Measurements from ENCODE around the gene C11orf16. TPM values are rescaled to one million over a fixed set of nuclear protein-coding genes. Genes with fewer than 3 reads are reported as not detected.

C11orf16 gene
- polyA plus RNA-seq, 1 of the 3 experiments (the other 2 are of a cell fraction): not detected

- no peak for TF ChIP-seq MAX (IDR thresholded peaks at IDR 0.05; ENCODE audit: low read depth)
- no peak for TF ChIP-seq USF1 (IDR thresholded peaks at IDR 0.05; ENCODE audit: borderline replicate concordance, low read depth)
- no peak for TF ChIP-seq NRF1 (IDR thresholded peaks at IDR 0.05; ENCODE audit: low read depth, low read length)
- no peak for TF ChIP-seq FOXM1 (IDR thresholded peaks at IDR 0.05; ENCODE audit: low read depth)
Measured at GRCh38 chr11:8956860-8957259, 24.1 kb upstream of the C11orf16 start (continued).

GRCh38 chr11:8948886-8949285, 16.1 kb upstream of the C11orf16 start:
- WGBS (ENCODE audit: low lambda C conversion rate): 91% methylated on average over 3 of the region's 3 CpGs
- ChIA-PET POLR2A (no interaction called here), CTCF (interaction anchor here (0.7 to 3.0 kb wide), 4 partner anchors 11 to 168 kb away, joined by 3 to 17 read pairs (median 3); no protein-coding TSS in a partner anchor)
- Histone ChIP-seq H4K20me1 (ENCODE audit: insufficient read depth) (no peaks in the 10 kb centered on the region), H3F3A (replicated peaks; ENCODE audit: insufficient read depth) (no peaks in the 10 kb centered on the region), H3K79me2 (ENCODE audit: insufficient read depth) (no peaks in the 10 kb centered on the region), H3K9ac (no peak overlapping the region), H3K4me3 (ENCODE audit: low read depth in 2 of 2, low read length in 1 of 2) (no peak overlapping the region), H3K9me3 (no peaks in the 10 kb centered on the region), H3K9me2 (no peaks in the 10 kb centered on the region), H3K27ac (ENCODE audit: low read depth in 2 of 2, low read length in 1 of 2) (no peak overlapping the region; a peak in 1 of 4 replicates), H3K27me3 (ENCODE audit: insufficient read depth) (no peaks in the 10 kb centered on the region), H2AFZ (ENCODE audit: low read depth) (no peak overlapping the region), H3K4me1 (ENCODE audit: control insufficient read depth in 1 of 2, insufficient read depth in 2 of 2, low read depth in 1 of 2, low read length in 1 of 2) (no peaks in the 10 kb centered on the region), H3K4me2 (no peak overlapping the region), H3K36me3 (replicated peaks in 1 of 2; ENCODE audit: control insufficient read depth in 1 of 2, insufficient read depth in 2 of 2, low read length in 1 of 2) (peaks cover 34 to 53% of the 10 kb centered on the region in 2 experiments)
- DNase-seq: no peak
- TF ChIP-seq GATA2 (CRISPR knock-in tag; IDR thresholded peaks at IDR 0.05): no peak
- no peak for TF ChIP-seq FOXM1 (IDR thresholded peaks at IDR 0.05; ENCODE audit: low read depth)
- no peak for TF ChIP-seq RXRA (IDR thresholded peaks at IDR 0.05; ENCODE audit: borderline replicate concordance, low read depth)
- TF ChIP-seq CTCF (IDR thresholded peaks at IDR 0.05): no peak
- TF ChIP-seq NRF1 (IDR thresholded peaks at IDR 0.05; ENCODE audit: low read depth, low read length): no peak
- TF ChIP-seq SMC3 (IDR thresholded peaks at IDR 0.05; ENCODE audit: low read depth, low read length): no peak
- no peak for TF ChIP-seq ELF1 (IDR thresholded peaks at IDR 0.05)
- no peak for TF ChIP-seq PBX3 (IDR thresholded peaks at IDR 0.05)
- TF ChIP-seq MEF2A (IDR thresholded peaks at IDR 0.05; ENCODE audit: borderline replicate concordance, low read depth): no peak
- no peak for TF ChIP-seq EP300 (IDR thresholded peaks at IDR 0.05; ENCODE audit: borderline replicate concordance in 1 of 2, low read depth in 1 of 2, low read length in 1 of 2)
- TF ChIP-seq TEAD4 (IDR thresholded peaks at IDR 0.05; ENCODE audit: borderline replicate concordance, insufficient read depth): no peak
- no peak for TF ChIP-seq RFX5 (IDR thresholded peaks at IDR 0.05; ENCODE audit: low read length)
- no peak for TF ChIP-seq USF1 (IDR thresholded peaks at IDR 0.05; ENCODE audit: borderline replicate concordance, low read depth)
- TF ChIP-seq EZH2phosphoT487 (IDR thresholded peaks at IDR 0.05; ENCODE audit: borderline replicate concordance, low read depth): no peak
- no peak for TF ChIP-seq TAF1 (IDR thresholded peaks at IDR 0.05; ENCODE audit: borderline replicate concordance, low read depth, low read length)
- no peak for TF ChIP-seq RCOR1 (IDR thresholded peaks at IDR 0.05; ENCODE audit: low read length)
- TF ChIP-seq CHD2 (IDR thresholded peaks at IDR 0.05; ENCODE audit: low read length, partially characterized antibody): no peak
- no peak for TF ChIP-seq MAX (IDR thresholded peaks at IDR 0.05; ENCODE audit: low read depth)
- no peak for TF ChIP-seq ZBTB33 (IDR thresholded peaks at IDR 0.05; ENCODE audit: borderline replicate concordance, low read depth)
- TF ChIP-seq SIN3A (IDR thresholded peaks at IDR 0.05; ENCODE audit: borderline replicate concordance, low read depth, low read length): no peak
